ENCODE results near the gene TMEM151B. TPM values are rescaled to one million over a fixed set of nuclear protein-coding genes. Genes with fewer than 3 reads are reported as not detected.

Gene TMEM151B
- total and polyA plus RNA-seq, 9 of the 15 experiments (the other 6 are each of a cell fraction or from before 2014, with no cell fraction given) = not detected

GRCh38 chr6:44333273-44333919 lies 63.1 kb downstream of the TMEM151B start (continued):
- TF ChIP-seq ZFX (CRISPR knock-in tag; IDR thresholded peaks at IDR 0.05) (no peak), ZNF24 (IDR thresholded peaks at IDR 0.05) (no peak), RNF2 (IDR thresholded peaks at IDR 0.05) (no peak), NONO (IDR thresholded peaks at IDR 0.05; ENCODE audit: low read depth in 2 of 2, low read length in 1 of 2) (no peak), CREM (IDR thresholded peaks at IDR 0.05; ENCODE audit: low read depth) (no peak), ZBTB12 (CRISPR knock-in tag; IDR thresholded peaks at IDR 0.05) (no peak), THRB (CRISPR knock-in tag; conservative IDR thresholded peaks at IDR 0.05) (no peak), ZNF253 (CRISPR knock-in tag; conservative IDR thresholded peaks at IDR 0.05) (no peak), ZNF280A (IDR thresholded peaks at IDR 0.05; ENCODE audit: low read depth, partially characterized antibody) (no peak), USF1 (CRISPR knock-in tag; IDR thresholded peaks at IDR 0.05) (peak; percentile 88), RAD51 (IDR thresholded peaks at IDR 0.05; ENCODE audit: borderline replicate concordance, low read depth) (peak; percentile 83), POLR2G (IDR thresholded peaks at IDR 0.05; ENCODE audit: low read depth, low read length) (no peak), DLX4 (CRISPR knock-in tag; IDR thresholded peaks at IDR 0.05) (no peak), ZNF780A (CRISPR knock-in tag; IDR thresholded peaks at IDR 0.05) (no peak), ZBTB33 (CRISPR knock-in tag; IDR thresholded peaks at IDR 0.05) (no peak), ZZZ3 (IDR thresholded peaks at IDR 0.05) (no peak), RBBP5 (IDR thresholded peaks at IDR 0.05; ENCODE audit: borderline replicate concordance, insufficient read depth, low read length, poor library complexity, severe bottlenecking) (no peak), JUNB (CRISPR knock-in tag; conservative IDR thresholded peaks at IDR 0.05) (no peak), GTF2E2 (tag; IDR thresholded peaks at IDR 0.05) (no peak), MTA3 (IDR thresholded peaks at IDR 0.05; ENCODE audit: borderline replicate concordance) (no peak)

Measured in K562 (cell line).